ENCODE data around the gene SPPL2B.

Gene SPPL2B

GRCh38 chr19:2356036-2356646 lies 27.7 kb downstream of the SPPL2B start:
- no peak for DNase-seq

- DNase-seq, result no peak
Measured at GRCh38 chr19:2357279-2358206, 29.1 kb downstream of the SPPL2B start.

- DNase-seq, result no peak
Measured at GRCh38 chr19:2358548-2359173, 30.2 kb downstream of the SPPL2B start.

- no peak for DNase-seq
Measured at GRCh38 chr19:2359992-2360685, 31.7 kb downstream of the SPPL2B start, which contains the start of gene TMPRSS9. Gene TMPRSS9 (plus strand): TSS chr19:2360265. CDS start chr19:2389786, 29,521 bp downstream.

GRCh38 chr19:2360833-2361232 lies 32.3 kb downstream of the SPPL2B start:
- DNase-seq, result no peak

GRCh38 chr19:2361246-2362045 lies 33.0 kb downstream of the SPPL2B start:
- peak; percentile 54 for DNase-seq

- no peak for DNase-seq
Measured at GRCh38 chr19:2362046-2362969, 33.8 kb downstream of the SPPL2B start.

- no peak for DNase-seq
Measured at GRCh38 chr19:2362970-2363300, 34.5 kb downstream of the SPPL2B start.

GRCh38 chr19:2363419-2363818 lies 34.9 kb downstream of the SPPL2B start:
- no peak for DNase-seq

GRCh38 chr19:2365201-2365970 lies 36.9 kb downstream of the SPPL2B start:
- peak; percentile 34 for DNase-seq

GRCh38 chr19:2371656-2372055 lies 43.2 kb downstream of the SPPL2B start:
- no peak for DNase-seq

- DNase-seq, result no peak
Measured at GRCh38 chr19:2372076-2372612, 43.7 kb downstream of the SPPL2B start.

GRCh38 chr19:2374808-2375207 lies 46.3 kb downstream of the SPPL2B start:
- DNase-seq, result no peak

- DNase-seq, result no peak
Measured at GRCh38 chr19:2375353-2376121, 47.1 kb downstream of the SPPL2B start.

- no peak for DNase-seq
Measured at GRCh38 chr19:2376784-2377519, 48.5 kb downstream of the SPPL2B start.

GRCh38 chr19:2380567-2380966 lies 52.1 kb downstream of the SPPL2B start:
- DNase-seq, result no peak

GRCh38 chr19:2381148-2381820 lies 52.8 kb downstream of the SPPL2B start:
- no peak for DNase-seq

Data from hematopoietic multipotent progenitor cell treated with erythropoietin and hydrocortisone succinate and interleukin-3 and kit ligand, for 4 days (in vitro differentiated cells).